GM19193 (cell line): ENCODE data around the gene DHRS4.

Experiments
- POLR2A ChIP-seq: IDR thresholded peaks from 4 replicates; pipeline ENCODE4 v1.6.1; 2011; ENCODE audit not compliant: insufficient read depth, insufficient read length; ENCODE audit errors: extremely low read depth

Gene DHRS4

DNA sequence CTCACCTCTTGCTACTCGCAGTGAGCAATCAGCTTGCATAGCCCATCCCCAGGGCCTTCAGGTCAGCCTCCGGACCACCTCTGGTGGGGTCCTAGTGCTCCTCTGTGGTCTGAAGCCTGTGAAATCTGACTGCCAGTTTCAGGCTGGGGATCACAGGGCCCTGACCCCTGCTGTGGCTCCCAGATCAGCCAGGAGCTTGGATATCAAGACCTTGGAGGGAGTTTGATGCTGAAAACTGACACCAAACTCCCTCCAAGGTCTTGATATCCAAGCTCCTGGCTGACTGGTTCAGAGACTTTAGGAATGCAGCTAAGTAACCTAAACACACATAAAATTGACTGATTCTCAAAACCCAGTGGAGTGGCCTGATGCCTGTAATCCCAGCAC lies 19.8 kb upstream of the DHRS4 start:
- no peak for TF ChIP-seq POLR2A

DNA sequence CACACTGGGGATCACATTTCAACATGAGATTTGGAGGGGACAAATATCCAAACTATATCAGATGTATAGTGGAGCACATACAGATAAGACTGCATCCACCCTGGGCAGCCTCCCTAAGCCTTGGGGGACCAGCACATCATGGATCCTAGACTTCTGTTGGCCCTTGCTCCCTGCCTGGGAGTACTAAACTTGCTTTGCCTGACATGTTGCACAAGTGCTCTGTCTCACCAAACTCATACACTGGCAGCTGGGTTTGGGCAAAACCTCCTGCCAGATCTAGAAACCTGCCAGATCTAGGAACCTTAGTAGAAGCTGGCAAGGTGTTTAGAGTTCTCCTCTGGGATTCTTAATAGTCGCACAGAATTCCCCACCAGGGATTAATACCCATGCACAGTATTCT lies 18.4 kb upstream of the DHRS4 start:
- no peak for TF ChIP-seq POLR2A

DNA sequence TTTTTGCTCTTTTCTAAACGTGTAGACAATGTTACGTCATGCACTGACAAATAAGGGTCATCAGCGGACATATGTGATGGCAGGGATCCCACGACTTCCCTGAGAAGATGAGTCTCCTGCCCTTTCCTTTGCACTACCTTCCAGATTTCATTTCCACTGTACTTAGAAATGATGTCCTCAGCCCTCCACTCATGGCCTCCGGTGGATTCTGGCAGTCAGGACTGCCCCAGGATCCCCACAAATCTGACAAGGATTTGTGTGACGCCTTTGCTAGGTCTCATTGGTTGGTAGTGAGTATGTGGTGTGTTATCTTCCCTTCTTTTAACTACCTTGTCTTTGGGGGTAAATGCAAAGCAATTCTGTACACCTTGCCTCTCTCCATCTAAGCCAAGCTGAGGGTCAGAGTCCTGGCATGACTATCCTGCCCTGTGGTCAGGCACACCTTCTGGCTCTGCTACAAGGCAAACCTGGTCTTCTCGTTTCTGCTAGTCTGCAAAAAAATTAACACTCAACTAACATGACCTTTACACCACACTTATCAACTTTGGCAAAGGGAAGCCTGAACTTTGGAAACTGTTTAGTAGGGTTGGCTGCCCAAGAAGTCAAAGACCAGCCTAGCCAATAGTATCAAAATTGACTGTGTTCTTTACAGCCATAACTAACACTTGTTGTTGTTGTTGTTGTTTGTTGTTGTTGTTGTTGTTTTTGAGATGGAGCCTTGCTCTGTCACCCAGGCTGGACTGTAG lies 17.3 kb upstream of the DHRS4 start:
- no peak for TF ChIP-seq POLR2A

DNA sequence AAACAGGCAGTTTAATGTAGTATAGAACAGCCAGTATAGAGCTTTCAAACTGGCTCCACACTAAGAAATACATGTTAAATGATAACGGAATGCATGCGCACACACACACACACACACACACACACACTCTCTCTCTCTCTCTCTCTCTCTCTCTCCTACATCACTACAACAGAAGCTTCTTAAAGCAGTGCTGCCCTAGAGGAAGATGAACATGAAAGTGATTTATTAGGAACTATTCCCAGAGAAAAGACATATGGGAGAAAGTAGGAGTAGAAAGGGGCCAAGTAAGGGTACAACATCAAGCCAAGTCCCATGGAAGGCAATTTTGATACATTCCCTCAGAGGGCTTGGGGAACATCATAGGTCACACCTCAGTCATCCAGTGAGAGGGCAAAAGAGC lies 16.4 kb upstream of the DHRS4 start:
- TF ChIP-seq POLR2A: no peak

DNA sequence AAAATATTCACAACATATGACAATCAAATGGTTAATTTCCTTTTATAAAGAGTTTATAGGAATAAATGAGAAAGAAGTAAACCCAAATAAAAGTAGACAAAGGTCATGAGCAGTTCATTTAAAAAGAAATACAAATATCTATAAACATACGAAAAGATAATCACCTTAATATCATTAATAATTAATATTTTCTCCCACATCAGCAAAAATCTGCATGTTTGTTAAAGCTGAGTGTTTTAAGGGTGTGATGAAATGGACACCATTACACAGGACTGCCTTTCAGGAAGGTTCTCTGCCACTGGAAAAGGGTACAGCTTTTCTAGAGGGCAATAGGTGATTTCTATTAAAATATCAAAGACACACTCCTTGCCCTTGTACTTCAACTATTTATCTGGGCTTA lies 14.7 kb upstream of the DHRS4 start:
- TF ChIP-seq POLR2A: no peak

DNA sequence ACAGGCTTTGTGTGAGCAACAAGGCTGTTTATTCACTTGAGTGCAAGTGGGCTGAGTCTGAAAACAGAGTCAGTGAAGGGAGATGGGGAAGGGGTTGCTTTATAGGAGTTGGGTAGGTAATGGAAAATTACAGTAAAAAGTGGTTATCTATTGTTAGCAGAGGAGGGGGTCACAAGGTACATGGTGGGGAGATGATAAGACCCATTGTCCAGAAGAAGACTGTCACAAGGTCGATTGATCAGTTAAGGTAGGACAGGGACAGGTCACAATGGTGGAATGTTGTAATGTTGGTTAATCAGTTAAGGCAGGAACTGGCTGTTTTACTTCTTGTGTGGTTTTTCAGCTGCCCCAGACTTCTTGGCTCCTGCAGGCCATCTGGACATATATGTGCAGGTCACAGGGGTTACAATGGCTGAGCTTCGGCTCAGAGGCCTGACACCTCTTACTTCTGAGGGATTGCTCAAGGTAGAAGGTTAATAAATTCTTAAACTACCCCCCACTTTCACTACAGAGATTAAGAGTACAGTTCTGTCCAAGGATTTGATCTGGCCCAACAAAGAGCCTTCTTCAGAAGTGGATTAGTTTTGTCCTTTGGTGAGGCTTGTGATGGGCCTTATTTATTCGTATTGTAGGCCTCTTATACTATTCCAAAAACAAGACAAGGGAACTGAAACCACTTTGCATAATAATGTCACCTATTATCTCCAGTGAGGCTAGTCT lies 13.8 kb upstream of the DHRS4 start:
- no peak for TF ChIP-seq POLR2A

DNA sequence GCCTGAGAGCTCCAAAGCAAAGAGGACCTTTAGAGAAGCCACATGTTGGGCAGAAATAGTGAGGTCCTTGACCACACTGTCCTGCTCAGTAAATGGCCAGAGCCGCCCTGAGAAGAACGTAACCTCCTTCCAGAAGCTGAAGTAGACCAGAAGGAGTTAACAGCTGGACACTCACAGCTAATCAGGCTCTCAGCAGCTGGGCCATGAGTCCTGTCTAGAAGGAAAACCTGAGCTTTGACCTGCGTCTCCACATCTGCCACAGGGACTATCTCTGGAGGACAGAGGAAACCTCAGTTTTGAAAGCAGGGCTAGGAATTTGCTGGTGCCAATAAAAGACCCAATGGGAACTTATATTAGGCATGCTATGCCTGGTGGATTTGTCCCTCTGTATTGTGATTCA lies 12.3 kb upstream of the DHRS4 start:
- TF ChIP-seq POLR2A: no peak

DNA sequence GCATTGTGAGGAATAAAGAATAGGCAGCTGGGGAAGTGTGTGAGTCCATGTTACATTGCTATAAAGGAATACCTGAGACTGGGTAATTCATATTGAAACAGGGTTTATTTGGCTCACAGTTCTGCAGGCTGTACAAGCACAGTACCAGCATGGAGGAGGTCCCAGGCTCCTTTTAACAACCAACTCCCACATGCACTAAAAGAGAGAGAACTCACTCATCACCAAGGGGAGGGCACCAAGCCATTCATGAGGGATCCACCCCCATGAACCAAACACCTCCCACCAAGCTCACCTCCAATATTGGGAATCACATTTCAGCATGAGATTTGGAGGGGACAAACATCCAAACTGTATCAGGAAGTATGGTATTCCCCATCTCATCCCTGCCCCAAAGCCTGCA lies 11.9 kb upstream of the DHRS4 start:
- no peak for TF ChIP-seq POLR2A

DNA sequence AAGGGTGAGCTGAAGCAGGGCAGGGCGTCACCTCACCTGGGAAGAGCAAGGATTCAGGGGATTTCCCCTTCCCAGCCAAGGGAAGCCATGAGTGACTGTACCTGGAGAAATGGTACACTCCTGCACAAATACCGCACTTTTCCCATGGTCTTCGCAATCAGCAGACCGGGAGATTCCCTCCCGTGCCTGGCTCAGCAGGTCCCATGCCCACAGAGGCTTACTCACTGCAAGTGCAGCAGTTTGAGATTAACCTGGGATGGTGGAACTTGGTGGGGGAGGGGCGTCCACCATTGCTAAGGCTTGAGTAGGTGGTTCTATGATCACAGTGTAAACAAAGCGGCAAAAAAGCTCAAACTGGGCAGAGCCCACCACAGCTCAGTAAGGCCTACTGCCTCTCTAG lies 11.0 kb upstream of the DHRS4 start:
- no peak for TF ChIP-seq POLR2A

DNA sequence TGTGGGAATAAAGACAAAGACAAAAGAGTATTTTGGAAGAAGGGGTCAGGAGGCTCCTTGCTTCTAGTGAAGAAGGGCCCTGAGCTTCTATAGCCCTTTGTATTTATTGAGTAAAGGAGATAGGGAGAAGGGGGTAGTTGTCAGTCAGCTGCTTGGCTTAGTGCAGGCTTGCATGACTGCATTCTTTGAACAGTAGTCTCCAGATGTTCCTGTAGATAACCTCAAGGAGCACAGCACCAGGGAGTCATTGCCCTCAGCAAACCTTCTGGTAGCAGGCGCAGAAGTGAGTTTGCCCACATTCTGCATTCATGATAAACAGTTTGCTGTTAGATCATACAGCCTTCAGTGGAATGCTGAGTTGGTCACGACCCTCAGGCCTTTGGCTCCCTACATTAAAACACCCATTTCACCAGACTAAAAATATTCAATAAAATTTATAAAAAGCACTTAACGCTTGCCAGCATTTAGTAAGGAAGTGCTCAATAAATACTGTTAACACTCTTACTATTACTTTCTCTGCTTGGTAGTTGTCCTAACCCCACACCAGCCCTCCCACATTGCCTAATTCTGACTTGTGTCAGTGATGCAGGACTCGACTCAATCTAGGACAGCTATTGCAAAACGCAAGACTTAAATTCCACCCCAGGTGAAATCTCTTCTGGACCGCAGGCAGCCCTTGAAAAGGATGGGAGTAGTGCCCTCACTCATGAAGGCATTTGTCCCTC lies 3.0 kb upstream of the DHRS4 start:
- no peak for TF ChIP-seq POLR2A

DNA sequence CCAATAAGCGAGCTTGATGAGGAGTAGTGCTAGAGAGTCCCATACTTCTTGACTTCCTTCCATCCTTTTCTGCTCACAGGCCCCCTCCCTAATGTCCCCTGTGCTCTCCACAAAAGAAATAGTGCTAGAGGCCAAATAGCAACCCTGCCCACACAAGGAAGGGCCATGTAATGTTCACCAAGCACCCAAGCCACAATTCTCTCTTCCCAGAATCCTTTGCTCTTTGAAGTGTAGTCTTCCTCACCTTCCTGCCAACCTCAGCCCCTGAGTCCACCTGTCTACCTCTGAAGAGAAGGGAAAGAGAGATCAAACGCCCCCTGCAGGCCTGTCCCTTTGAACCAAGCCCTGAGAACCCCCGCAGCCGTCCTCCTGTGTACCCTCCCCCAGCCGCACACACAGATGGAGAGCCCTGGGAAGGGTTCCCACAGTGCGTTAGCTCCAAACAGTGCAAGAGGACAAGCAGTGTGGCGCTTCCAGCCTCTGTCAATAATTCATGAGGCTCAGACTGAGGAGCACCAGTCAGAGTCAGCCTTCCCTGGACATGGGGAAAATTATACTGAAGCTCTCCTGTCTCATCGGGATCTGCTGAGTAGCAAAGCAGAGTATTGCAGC lies 1.9 kb upstream of the DHRS4 start:
- no peak for TF ChIP-seq POLR2A

DNA sequence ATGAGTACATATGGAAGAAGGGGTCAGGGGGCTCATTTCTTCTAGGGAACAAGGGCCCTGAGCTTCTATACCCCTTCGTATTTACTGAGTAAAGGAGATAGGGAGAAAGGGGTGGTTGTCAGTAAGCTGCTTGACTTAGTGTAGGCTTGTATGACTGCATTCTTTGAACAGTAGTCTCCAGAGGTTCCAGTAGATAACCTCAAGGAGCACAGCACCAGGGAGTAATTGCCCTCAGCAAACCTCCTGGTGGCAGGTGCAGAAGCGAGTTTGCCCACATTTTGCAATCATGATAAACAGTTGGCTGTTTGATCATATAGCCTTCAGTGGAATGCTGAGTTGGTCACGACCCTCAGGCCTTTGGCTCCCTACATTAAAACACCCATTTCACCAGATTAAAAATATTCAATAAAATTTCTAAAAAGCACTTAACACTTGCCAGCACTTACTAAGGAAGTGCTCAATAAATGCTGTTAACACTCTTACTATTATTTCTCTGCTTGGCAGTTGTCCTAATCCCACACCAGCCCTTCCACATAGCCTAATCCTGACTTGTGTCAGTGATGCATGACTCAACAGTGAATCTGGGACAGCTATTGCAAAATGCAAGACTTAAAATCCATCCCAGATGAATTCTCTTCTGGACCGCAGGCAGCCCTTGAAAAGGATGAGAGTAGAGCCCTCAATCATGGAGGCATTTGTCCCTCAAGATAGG lies 31.5 kb downstream of the DHRS4 start:
- no peak for TF ChIP-seq POLR2A

DNA sequence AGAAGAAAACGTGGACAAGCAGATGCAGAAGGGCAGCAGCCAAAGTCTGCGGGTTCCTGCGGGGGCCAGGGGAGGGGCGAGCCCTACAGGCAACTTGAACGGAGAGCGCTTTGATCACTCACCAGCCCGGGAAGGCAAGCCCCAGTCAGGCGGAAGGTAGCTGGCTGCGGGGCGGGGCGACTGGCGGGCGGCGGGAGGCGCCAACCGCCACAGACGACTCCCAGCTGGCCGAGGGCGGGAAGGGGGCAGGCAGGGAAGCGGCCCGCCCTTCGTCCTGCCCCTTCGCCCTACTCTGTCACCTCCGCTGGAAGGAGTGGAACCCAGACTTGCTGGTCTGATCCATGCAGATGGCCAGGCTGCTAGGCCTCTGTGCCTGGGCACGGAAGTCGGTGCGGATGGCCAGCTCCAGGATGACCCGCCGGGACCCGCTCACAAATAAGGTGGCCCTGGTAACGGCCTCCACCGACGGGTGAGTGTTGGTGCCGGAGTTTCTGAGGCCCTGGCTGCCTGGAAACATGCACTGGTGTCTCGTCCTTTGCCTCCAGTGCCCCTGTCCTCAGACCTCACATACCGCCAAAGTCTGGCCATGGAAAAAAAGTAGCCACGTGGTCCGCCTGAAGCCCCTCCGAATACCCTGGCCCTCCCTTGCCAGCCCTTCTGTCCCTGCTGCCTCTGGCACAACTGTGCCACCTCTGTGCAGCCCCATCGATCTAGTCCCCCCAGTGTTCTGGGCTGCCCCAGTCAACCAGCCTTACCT lies 35.2 kb downstream of the DHRS4 start, which contains the start of gene DHRS4L2:
Gene DHRS4L2 (plus strand): TSS at position 323 of the 757 bp plus-strand sequence. CDS start 19 bp downstream, at position 342.
- TF ChIP-seq POLR2A: peak; percentile 54

DNA sequence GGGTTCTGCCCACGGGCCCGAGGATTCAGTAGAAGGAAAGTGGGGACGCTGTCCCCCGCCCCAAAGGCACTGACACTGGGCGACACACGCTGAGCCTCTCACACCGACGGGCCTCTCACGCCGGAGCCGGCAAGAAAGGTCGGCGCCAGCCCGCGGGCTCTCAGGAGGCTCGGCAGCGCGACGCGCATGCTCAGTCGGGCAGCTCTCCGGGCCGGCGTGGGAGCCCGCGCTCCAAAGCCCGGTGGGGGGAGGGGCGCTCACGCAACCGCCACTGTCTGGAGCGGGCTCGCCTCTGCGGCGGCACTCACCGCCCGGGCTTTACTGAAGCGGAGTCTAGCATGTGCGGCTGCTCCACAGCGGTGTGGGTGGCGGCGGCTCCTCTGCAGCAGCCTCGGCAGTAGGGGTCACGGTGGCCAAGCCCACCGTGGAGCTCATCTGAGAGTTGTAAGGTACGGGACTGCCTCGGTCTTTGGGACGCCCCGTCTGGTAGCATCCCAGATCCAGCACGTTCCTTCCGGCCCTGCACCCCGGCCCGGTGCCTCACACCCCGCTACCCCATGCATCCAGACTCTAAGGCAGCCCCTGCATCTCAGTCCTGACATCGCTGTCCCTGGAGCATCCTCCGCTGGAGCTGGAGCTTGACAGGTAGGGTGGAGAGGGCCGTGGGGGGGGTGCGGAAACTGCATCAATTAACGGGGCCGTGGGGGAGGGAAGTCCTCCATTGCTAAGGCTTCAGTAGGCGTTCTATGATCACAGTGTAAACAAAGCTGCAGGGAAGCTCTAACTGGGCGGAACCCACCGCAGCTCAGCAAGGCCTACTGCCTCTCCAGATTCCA lies 53.5 kb downstream of the DHRS4 start:
- TF ChIP-seq POLR2A: peak; percentile 25

DNA sequence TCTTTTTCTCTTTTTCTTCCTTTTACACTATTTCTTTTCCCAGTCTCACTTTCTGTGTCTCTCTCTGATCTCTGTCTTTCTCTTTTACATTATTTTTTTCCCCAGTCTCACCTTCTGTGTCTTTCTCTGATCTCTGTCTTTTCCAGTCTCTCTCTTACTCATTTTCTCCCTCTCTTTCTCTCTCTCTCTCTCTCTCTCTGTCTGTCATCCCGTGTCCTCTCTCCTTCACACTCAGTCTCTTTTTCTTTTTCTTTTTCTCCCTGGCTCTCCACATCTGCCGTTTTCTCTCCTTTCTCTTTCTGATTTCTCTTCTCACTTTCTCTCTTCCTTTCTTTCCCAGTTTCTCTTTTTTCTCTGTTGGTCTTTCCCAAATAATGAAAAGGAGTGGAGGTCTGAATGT lies 57.5 kb downstream of the DHRS4 start:
- TF ChIP-seq POLR2A: no peak
